Activated T-cell treated with anti-CD3 and anti-CD28 coated beads for 1 hour (primary cell): ENCODE measurements around the gene RBMS3.
"Not testable (repeated sequence)": the region's sequence is repeated elsewhere in the genome, so short reads cannot be mapped to it uniquely, and the experiment has no call there.

Source experiments
- DNase-seq: peaks from one replicate; pipeline ENCODE4 v3.0.0-alpha.2; 2020; ENCODE audit warnings: low read depth

The RBMS3 gene

GRCh38 chr3:29777869-29778268, 497.0 kb downstream of the RBMS3 start:
- no peak for DNase-seq

- no peak for DNase-seq
These were observed 508.8 kb downstream of the RBMS3 start for GRCh38 chr3:29789686-29790085.

- DNase-seq: no peak
These were observed 515.9 kb downstream of the RBMS3 start for GRCh38 chr3:29796808-29797207.

- no peak for DNase-seq
These were observed 521.2 kb downstream of the RBMS3 start for GRCh38 chr3:29802057-29802456.

GRCh38 chr3:29804044-29804443, 523.2 kb downstream of the RBMS3 start:
- no peak for DNase-seq

- no peak for DNase-seq
These were observed 524.9 kb downstream of the RBMS3 start for GRCh38 chr3:29805757-29806156.

GRCh38 chr3:29808324-29808723, 527.5 kb downstream of the RBMS3 start:
- not testable (repeated sequence) for DNase-seq

- no peak for DNase-seq
These were observed 541.2 kb downstream of the RBMS3 start for GRCh38 chr3:29822071-29822470.

- no peak for DNase-seq
These were observed 542.4 kb downstream of the RBMS3 start for GRCh38 chr3:29823233-29823632.

- DNase-seq: no peak
These were observed 545.8 kb downstream of the RBMS3 start for GRCh38 chr3:29826712-29827111.

- no peak for DNase-seq
These were observed 546.9 kb downstream of the RBMS3 start for GRCh38 chr3:29827756-29828155.

GRCh38 chr3:29829340-29829739, 548.5 kb downstream of the RBMS3 start:
- DNase-seq: no peak

GRCh38 chr3:29850641-29851040, 569.8 kb downstream of the RBMS3 start:
- no peak for DNase-seq

GRCh38 chr3:29852767-29853166, 571.9 kb downstream of the RBMS3 start:
- DNase-seq: no peak

GRCh38 chr3:29853841-29854397, 573.0 kb downstream of the RBMS3 start:
- DNase-seq: no peak

GRCh38 chr3:29854821-29855220, 574.0 kb downstream of the RBMS3 start:
- no peak for DNase-seq

GRCh38 chr3:29859726-29860270, 578.9 kb downstream of the RBMS3 start:
- DNase-seq: no peak

- DNase-seq: no peak
These were observed 583.9 kb downstream of the RBMS3 start for GRCh38 chr3:29864809-29865208.

- no peak for DNase-seq
These were observed 587.8 kb downstream of the RBMS3 start for GRCh38 chr3:29868543-29869101.

GRCh38 chr3:29870136-29870535, 589.3 kb downstream of the RBMS3 start:
- no peak for DNase-seq

GRCh38 chr3:29871087-29871486, 590.2 kb downstream of the RBMS3 start:
- no peak for DNase-seq

- DNase-seq: no peak
These were observed 599.9 kb downstream of the RBMS3 start for GRCh38 chr3:29880809-29881208.

GRCh38 chr3:29887451-29887850, 606.6 kb downstream of the RBMS3 start:
- DNase-seq: no peak

- no peak for DNase-seq
These were observed 608.3 kb downstream of the RBMS3 start for GRCh38 chr3:29889215-29889614.
